ENCODE measurements around the gene CEP41. TPM values are rescaled to one million over a fixed set of nuclear protein-coding genes. Genes with fewer than 3 reads are reported as not detected.

The CEP41 gene
- total and polyA plus RNA-seq, 11 donors: 1.7 to 11.4 (median 4.1) TPM

- H3K4me3 ChIP-seq: no peak overlapping the region
- H3K4me1 ChIP-seq: peaks cover 0 to 8% (median 0%) of the 10 kb centered on the region in 12 donors
- intact Hi-C loops (cut with DNase I): no loop called here
- 95 to 98% (median 97%) methylated on average over 7 of the region's 7 CpGs for WGBS, 4 donors
- no peak for TF ChIP-seq CTCF (IDR thresholded peaks at IDR 0.05)
- TF ChIP-seq POLR2A (IDR thresholded peaks at IDR 0.05): no peak
- DNase-seq (no peak), ATAC-seq (no peak)
- H3K27ac ChIP-seq: no peak overlapping the region
- H3K9me3 ChIP-seq: no peaks in the 10 kb centered on the region
- no peaks in the 10 kb centered on the region for H3K27me3 ChIP-seq
- H3K36me3 ChIP-seq: peaks cover 0 to 4% (median 0%) of the 10 kb centered on the region in 9 donors
Measured at GRCh38 chr7:130418306-130418705, 22.5 kb downstream of the CEP41 start.

- no peaks in the 10 kb centered on the region for H3K27me3 ChIP-seq
- intact Hi-C loops (cut with DNase I): no loop called here
- TF ChIP-seq POLR2A (IDR thresholded peaks at IDR 0.05) (no peak), CTCF (IDR thresholded peaks at IDR 0.05) (no peak)
- no peak for ATAC-seq
- 75 to 85% (median 80%) methylated on average over 5 of the region's 5 CpGs for WGBS, 4 donors
- no peaks in the 10 kb centered on the region for H3K9me3 ChIP-seq
- peaks cover 0 to 4% (median 0%) of the 10 kb centered on the region in 9 donors for H3K36me3 ChIP-seq
- DNase-seq: no peak
- H3K4me3 ChIP-seq: no peak overlapping the region
- H3K4me1 ChIP-seq: peaks cover 0 to 8% (median 0%) of the 10 kb centered on the region in 12 donors
- H3K27ac ChIP-seq: no peak overlapping the region
Measured at GRCh38 chr7:130417213-130417612, 23.6 kb downstream of the CEP41 start.

GRCh38 chr7:130415006-130415405, 25.8 kb downstream of the CEP41 start:
- ATAC-seq (no peak), DNase-seq (no peak)
- TF ChIP-seq POLR2A (IDR thresholded peaks at IDR 0.05): no peak
- H3K27ac ChIP-seq: no peak overlapping the region
- H3K27me3 ChIP-seq: no peaks in the 10 kb centered on the region
- intact Hi-C loops (cut with DNase I): no loop called here
- no peaks in the 10 kb centered on the region for H3K9me3 ChIP-seq
- no peaks in the 10 kb centered on the region for H3K36me3 ChIP-seq
- peaks cover 0 to 8% (median 0%) of the 10 kb centered on the region in 12 donors for H3K4me1 ChIP-seq
- no peak overlapping the region for H3K4me3 ChIP-seq

DNA sequence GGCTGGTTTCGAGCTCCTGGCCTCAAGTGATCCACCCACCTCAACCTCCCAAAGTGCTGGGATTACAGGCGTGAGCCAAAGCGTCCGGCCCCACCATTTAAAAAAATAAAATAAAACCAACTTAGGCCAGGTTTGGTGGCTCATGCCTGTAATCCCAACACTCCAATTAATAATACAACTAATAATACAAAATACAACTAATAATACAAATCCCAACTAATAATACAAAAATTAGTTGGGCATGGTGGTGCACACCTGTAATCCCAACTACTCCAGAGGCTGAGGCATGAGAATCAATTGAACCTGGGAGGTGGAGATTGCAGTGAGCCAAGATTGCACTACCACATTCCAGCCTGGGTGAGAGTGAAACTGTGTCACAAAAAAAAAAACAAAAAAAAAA, 27.6 kb downstream of the CEP41 start:
- DNase-seq (no peak), ATAC-seq (no peak)
- intact Hi-C loops (cut with DNase I): no loop called here
- Histone ChIP-seq H3K36me3 (no peaks in the 10 kb centered on the region), H3K27me3 (no peaks in the 10 kb centered on the region), H3K9me3 (no peaks in the 10 kb centered on the region), H3K27ac (no peak overlapping the region), H3K4me3 (no peak overlapping the region), H3K4me1 (peaks cover 0 to 12% (median 2%) of the 10 kb centered on the region in 12 donors)
- TF ChIP-seq CTCF (IDR thresholded peaks at IDR 0.05) (no peak), POLR2A (IDR thresholded peaks at IDR 0.05) (no peak)
- WGBS, 4 donors: 84 to 98% (median 97%) methylated on average over 4 of the region's 4 CpGs

DNA sequence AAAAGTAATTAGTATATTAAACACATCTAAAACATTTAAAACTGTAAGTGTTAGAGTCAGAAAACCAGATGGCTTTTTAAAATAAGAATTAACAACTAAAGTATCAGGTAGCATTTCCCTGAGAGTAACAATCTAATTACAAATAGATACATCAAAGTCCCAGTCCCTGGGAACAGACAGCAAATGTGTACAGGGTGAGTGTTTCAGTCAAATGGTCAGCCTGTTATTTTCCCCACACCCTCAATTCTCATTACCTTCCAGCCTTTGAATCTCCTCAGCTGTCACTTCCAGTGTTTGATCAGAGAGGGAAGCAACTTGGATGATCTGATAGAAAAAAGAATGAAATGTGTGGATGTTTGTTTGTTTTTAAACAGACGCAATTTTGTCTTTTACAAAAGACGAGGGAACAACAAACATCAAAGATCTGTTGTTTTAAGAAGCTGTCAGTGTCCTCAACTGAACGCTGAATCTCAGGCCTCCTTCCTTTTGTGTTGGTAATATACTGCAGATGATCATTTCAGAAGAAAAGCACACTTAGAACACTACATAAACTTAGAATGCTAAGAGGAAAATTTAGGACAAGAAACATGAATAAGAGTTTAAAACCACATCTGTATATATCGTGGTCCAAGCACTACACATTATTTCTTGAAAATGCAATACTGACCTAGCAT, 29.8 kb downstream of the CEP41 start:
- Histone ChIP-seq H3K4me1 (peaks cover 0 to 12% (median 2%) of the 10 kb centered on the region in 12 donors), H3K27ac (no peak overlapping the region), H3K9me3 (no peaks in the 10 kb centered on the region), H3K4me3 (no peak overlapping the region), H3K36me3 (no peaks in the 10 kb centered on the region), H3K27me3 (no peaks in the 10 kb centered on the region)
- TF ChIP-seq POLR2A (IDR thresholded peaks at IDR 0.05) (no peak), CTCF (IDR thresholded peaks at IDR 0.05) (no peak)
- no peak for DNase-seq
- WGBS, 4 donors: 78 to 84% (median 83%) methylated on average over 4 of the region's 4 CpGs
- intact Hi-C loops (cut with DNase I): no loop called here
- ATAC-seq: no peak

Data from heart left ventricle (tissue), 16 donors.